CD14-positive monocyte (primary cell): ENCODE data around the gene GPR183. TPM values are rescaled to one million over a fixed set of nuclear protein-coding genes. Genes with fewer than 3 reads are reported as not detected.

Experiments
- DNase-seq, 3 donors: peaks; one replicate each; pipeline ENCODE4 v3.0.0-alpha.2; 2011 to 2022
- H2AFZ ChIP-seq: 2 replicates; pipeline ENCODE4 v1.6.0; 2012; ENCODE audit warnings: mild to moderate bottlenecking, low read depth, low read length, inconsistent platforms; ENCODE audit not compliant: insufficient read depth, poor library complexity, severe bottlenecking
- H3K27ac ChIP-seq, 2 donors: 1 replicate in 1 of 2; 2 replicates in 1 of 2; pipeline ENCODE4 v1.5.1; 2012 to 2013; ENCODE audit warnings: low read length in 2 of 2, control low read depth in 1 of 2, inconsistent platforms in 1 of 2, low read depth in 1 of 2, mild to moderate bottlenecking in 1 of 2
- H3K27me3 ChIP-seq, 2 donors: one replicate each; pipeline versions ENCODE4 v1.6.0 to v1.6.1; 2011 to 2013; ENCODE audit warnings: low read length in 2 of 2; ENCODE audit not compliant: control insufficient read depth in 2 of 2, insufficient read depth in 2 of 2
- H3K36me3 ChIP-seq, 2 donors: replicated peaks in 1 of 2; 1 replicate in 1 of 2; 2 replicates in 1 of 2; pipeline versions ENCODE4 v1.5.1 to v1.6.1; 2012 to 2013; ENCODE audit warnings: low read length in 2 of 2, control low read depth in 1 of 2, inconsistent platforms in 1 of 2, mild to moderate bottlenecking in 1 of 2; ENCODE audit not compliant: insufficient read depth in 2 of 2, control insufficient read depth in 1 of 2
- H3K4me1 ChIP-seq, 2 donors: 1 replicate in 1 of 2; 2 replicates in 1 of 2; pipeline versions ENCODE4 v1.5.1 to v1.6.1; 2012 to 2013; ENCODE audit warnings: low read length in 2 of 2, control low read depth in 1 of 2, inconsistent platforms in 1 of 2, mild to moderate bottlenecking in 1 of 2, moderate library complexity in 1 of 2; ENCODE audit not compliant: insufficient read depth in 2 of 2, control insufficient read depth in 1 of 2
- H3K4me2 ChIP-seq: replicated peaks from 2 replicates; pipeline ENCODE3; 2012; ENCODE audit warnings: low read length, moderate library complexity, mild to moderate bottlenecking; ENCODE audit not compliant: poor library complexity, severe bottlenecking; ENCODE audit errors: extremely low read depth
- H3K4me3 ChIP-seq, 3 experiments: fragments of 200-600 bp in 1 of 3; sonication (generic) in 1 of 3; replicated peaks in 1 of 3; 1 replicate in 2 of 3; 2 replicates in 1 of 3; pipeline ENCODE4 v1.5.1; 2011 to 2013; ENCODE audit warnings: low read length in 3 of 3, mild to moderate bottlenecking in 3 of 3, control low read depth in 2 of 3, low read depth in 2 of 3, inconsistent platforms in 1 of 3, moderate library complexity in 1 of 3
- H3K79me2 ChIP-seq: 2 replicates; pipeline ENCODE4 v1.6.0; 2012; ENCODE audit warnings: mild to moderate bottlenecking, control low read depth, inconsistent platforms, low read length, moderate library complexity; ENCODE audit not compliant: insufficient read depth
- H3K9ac ChIP-seq: 2 replicates; pipeline ENCODE4 v1.6.0; 2017; ENCODE audit warnings: low read length, mild to moderate bottlenecking; ENCODE audit not compliant: insufficient read depth, poor library complexity, severe bottlenecking
- H3K9me3 ChIP-seq, 2 donors: replicated peaks in 1 of 2; 1 replicate in 1 of 2; 2 replicates in 1 of 2; pipeline versions ENCODE4 v1.5.1 to v1.6.1; 2012 to 2013; ENCODE audit warnings: low read length in 2 of 2, control low read depth in 1 of 2; ENCODE audit not compliant: control insufficient read depth in 1 of 2, insufficient read depth in 1 of 2
- H4K20me1 ChIP-seq: 2 replicates; pipeline ENCODE4 v1.6.0; 2012; ENCODE audit warnings: mild to moderate bottlenecking, low read length, control low read depth, moderate library complexity; ENCODE audit not compliant: insufficient read depth
- H3K27ac Mint-ChIP-seq, 7 donors: one replicate each; pipeline ENCODE4 v1.8.0; 2020; ENCODE audit warnings: mild to moderate bottlenecking in 7 of 7, mixed read lengths in 7 of 7, moderate library complexity in 6 of 7, inconsistent platforms in 2 of 7
- H3K27me3 Mint-ChIP-seq, 3 donors: one replicate each; pipeline ENCODE4 v1.8.0; 2021 to 2022; ENCODE audit warnings: low read depth in 3 of 3, mild to moderate bottlenecking in 3 of 3, mixed read lengths in 3 of 3, moderate library complexity in 3 of 3, inconsistent platforms in 1 of 3
- H3K36me3 Mint-ChIP-seq, 2 donors: one replicate each; pipeline ENCODE4 v1.8.0; 2020; ENCODE audit warnings: mixed read lengths in 2 of 2, inconsistent platforms in 1 of 2, mild to moderate bottlenecking in 1 of 2
- H3K4me1 Mint-ChIP-seq: one replicate; pipeline ENCODE4 v1.8.0; 2020; ENCODE audit warnings: mild to moderate bottlenecking, mixed read lengths
- H3K4me3 Mint-ChIP-seq, 2 donors: one replicate each; pipeline ENCODE4 v1.8.0; 2020; ENCODE audit warnings: mild to moderate bottlenecking in 2 of 2, mixed read lengths in 2 of 2, moderate library complexity in 1 of 2
- H3K9me3 Mint-ChIP-seq, 7 donors: one replicate each; pipeline ENCODE4 v1.8.0; 2020 to 2022; ENCODE audit warnings: mixed read lengths in 7 of 7, mild to moderate bottlenecking in 6 of 7, moderate library complexity in 6 of 7, inconsistent platforms in 2 of 7
- CTCF ChIP-seq: fragments of 200-600 bp; IDR thresholded peaks from one replicate; pipeline ENCODE4 v1.8.0; 2022; ENCODE audit warnings: antibody characterized with exemption, mild to moderate bottlenecking
- WGBS: methylation state at CpG from one replicate; pipeline ENCODE4 v1.1.5; 2013; ENCODE audit warnings: missing lambda C conversion rate; ENCODE audit not compliant: insufficient coverage; 5-methylcytosine and 5-hydroxymethylcytosine counted together
- intact Hi-C, 2 donors: fragments of 100-400 bp; cut with micrococcal nuclease; formaldehyde crosslinking; loops; one replicate each; pipeline versions ENCODE4 v1.15.0 to v1.15.1; 2023
- polyA plus RNA-seq, 3 donors: library from polyadenylated mRNA; depleted of rRNA in 1 of 3; unstranded in 2 of 3; stranded (reverse) in 1 of 3; fragments of 300-500 nt in 2 of 3; fragments of >200 nt in 1 of 3; fragmentation: Illumina TruSeq in 2 of 3; gene quantifications; 1 replicate in 2 of 3; 2 replicates in 1 of 3; pipeline ENCODE4 v1.2.3, GENCODE V29; 2012 to 2021

Gene GPR183
- polyA plus RNA-seq, 3 donors: 190 to 459 (median 288) TPM

GRCh38 chr13:99269627-99270241, 37.5 kb downstream of the GPR183 start:
- H3K27ac ChIP-seq: peak overlapping the region; percentile 26 to 90

GRCh38 chr13:99268822-99269221, 38.4 kb downstream of the GPR183 start:
- H3K79me2 ChIP-seq: peaks cover 77% of the 10 kb centered on the region
- H3K4me3 ChIP-seq: no peak overlapping the region
- Mint-ChIP-seq H3K4me1 (peaks cover 48% of the 10 kb centered on the region), H3K36me3 (peaks cover 34 to 43% of the 10 kb centered on the region in 2 donors), H3K9me3 (peaks cover 0 to 12% (median 5%) of the 10 kb centered on the region in 7 donors), H3K4me3 (no peak overlapping the region), H3K27ac (peak overlapping the region; percentile 15 to 82 (median 69)), H3K27me3 (peaks cover 0 to 4% (median 0%) of the 10 kb centered on the region in 3 donors)
- 87% methylated on average over 3 of the region's 3 CpGs for WGBS
- no peaks in the 10 kb centered on the region for H3K27me3 ChIP-seq
- H2AFZ ChIP-seq: no peak overlapping the region
- no peak overlapping the region for H3K4me2 ChIP-seq
- H3K36me3 ChIP-seq: peaks cover 7 to 31% of the 10 kb centered on the region in 2 donors
- peaks cover 4 to 5% of the 10 kb centered on the region in 2 donors for H3K9me3 ChIP-seq
- TF ChIP-seq CTCF: no peak
- no peak for DNase-seq
- intact Hi-C loops: loop anchor here (5.0 to 10.0 kb wide), 3 partner anchors 116 to 168 kb away; no protein-coding TSS in a partner anchor
- H3K27ac ChIP-seq: peak overlapping the region in 1 of 2 donors; percentile 33
- peaks cover 30 to 39% of the 10 kb centered on the region in 2 donors for H3K4me1 ChIP-seq
- H4K20me1 ChIP-seq: peaks cover 3% of the 10 kb centered on the region
- no peak overlapping the region for H3K9ac ChIP-seq

More at GRCh38 chr13:99269627-99270241, 37.5 kb downstream of the GPR183 start:
- Mint-ChIP-seq H3K27me3 (peaks cover 0 to 4% (median 0%) of the 10 kb centered on the region in 3 donors), H3K4me3 (no peak overlapping the region), H3K27ac (peak overlapping the region; percentile 96 to 98 (median 97)), H3K9me3 (peaks cover 0 to 12% (median 5%) of the 10 kb centered on the region in 7 donors), H3K4me1 (peaks cover 39% of the 10 kb centered on the region), H3K36me3 (peaks cover 39 to 43% of the 10 kb centered on the region in 2 donors)
- Histone ChIP-seq H3K4me3 (no peak overlapping the region), H4K20me1 (no peaks in the 10 kb centered on the region), H3K4me2 (peak overlapping the region; percentile 45), H3K4me1 (peaks cover 21 to 30% of the 10 kb centered on the region in 2 donors), H3K79me2 (peaks cover 77% of the 10 kb centered on the region), H3K9ac (peak overlapping the region; percentile 63), H3K36me3 (peaks cover 7 to 27% of the 10 kb centered on the region in 2 donors), H2AFZ (no peak overlapping the region), H3K9me3 (peaks cover 4 to 5% of the 10 kb centered on the region in 2 donors), H3K27me3 (no peaks in the 10 kb centered on the region)
- peak; percentile 76 to 90 (median 77) for DNase-seq
- TF ChIP-seq CTCF: peak; percentile 84
- no CpG with 5 or more reads among the region's 3 CpGs for WGBS
- intact Hi-C loops: loop anchor here (5.0 to 10.0 kb wide), 3 partner anchors 115 to 168 kb away; no protein-coding TSS in a partner anchor
